ENCODE measurements around the gene PRDM5.

PRDM5 gene

GRCh38 chr4:120923207-120923522 lies 639 bp upstream of the PRDM5 start:
- H3K27ac ChIP-seq = no peak overlapping the region
- TF ChIP-seq CTCF (conservative IDR thresholded peaks at IDR 0.05) = no peak

DNA sequence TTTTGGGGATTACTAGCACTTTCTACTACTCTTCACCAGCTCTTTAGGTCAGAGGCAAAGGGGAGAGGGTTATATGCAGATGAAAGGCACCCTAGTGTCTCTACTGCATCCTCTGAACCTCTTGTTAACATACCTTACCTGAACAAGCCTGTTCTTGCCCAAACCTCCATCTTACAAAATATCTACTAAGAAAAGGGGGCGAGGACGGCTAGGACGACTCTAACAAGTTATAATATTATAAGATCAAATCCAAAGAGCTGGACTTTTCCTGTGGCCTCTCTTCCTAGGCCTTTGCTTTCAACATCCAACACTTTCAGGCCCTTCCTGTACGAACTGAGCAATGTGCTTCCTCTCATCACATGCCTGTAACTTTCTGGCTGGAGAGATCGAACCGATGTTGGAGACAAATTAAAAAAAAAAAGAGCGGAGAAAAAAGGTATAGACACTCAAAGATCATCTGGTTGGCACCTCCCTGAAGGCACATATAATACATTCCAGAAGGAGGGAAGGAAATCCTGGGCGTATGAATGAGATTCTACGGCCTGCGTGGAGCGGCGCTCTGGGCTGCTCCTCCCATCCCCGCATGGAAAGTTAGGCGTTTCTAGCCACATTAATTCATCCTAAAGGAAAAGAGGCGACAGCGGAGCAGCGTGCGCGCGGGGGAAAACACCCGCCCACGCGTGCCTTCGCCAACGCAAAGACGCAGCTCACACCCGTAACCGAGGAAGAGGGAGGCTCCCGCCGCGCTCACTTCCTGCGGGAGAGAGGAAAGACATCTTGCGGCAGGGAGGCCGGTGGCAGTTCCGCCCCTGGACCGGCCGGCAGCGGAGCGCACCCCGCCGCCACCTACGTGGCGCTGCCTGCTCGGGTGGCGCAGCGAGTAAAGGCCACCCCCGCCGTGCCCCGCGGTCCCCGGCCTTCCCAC lies 808 bp downstream of the PRDM5 start:
- H3K27ac ChIP-seq = no peak overlapping the region
- no peak for TF ChIP-seq CTCF (conservative IDR thresholded peaks at IDR 0.05)

- TF ChIP-seq CTCF (conservative IDR thresholded peaks at IDR 0.05) = no peak
Observed at GRCh38 chr4:120920666-120921065, 1.9 kb downstream of the PRDM5 start.

GRCh38 chr4:120919358-120919757 lies 3.2 kb downstream of the PRDM5 start:
- H3K27ac ChIP-seq = no peak overlapping the region
- TF ChIP-seq CTCF (conservative IDR thresholded peaks at IDR 0.05) = peak; percentile 25; the same call in 1 of the 2 replicates

More at GRCh38 chr4:120920666-120921065, 1.9 kb downstream of the PRDM5 start:
- no peak overlapping the region for H3K27ac ChIP-seq

DNA sequence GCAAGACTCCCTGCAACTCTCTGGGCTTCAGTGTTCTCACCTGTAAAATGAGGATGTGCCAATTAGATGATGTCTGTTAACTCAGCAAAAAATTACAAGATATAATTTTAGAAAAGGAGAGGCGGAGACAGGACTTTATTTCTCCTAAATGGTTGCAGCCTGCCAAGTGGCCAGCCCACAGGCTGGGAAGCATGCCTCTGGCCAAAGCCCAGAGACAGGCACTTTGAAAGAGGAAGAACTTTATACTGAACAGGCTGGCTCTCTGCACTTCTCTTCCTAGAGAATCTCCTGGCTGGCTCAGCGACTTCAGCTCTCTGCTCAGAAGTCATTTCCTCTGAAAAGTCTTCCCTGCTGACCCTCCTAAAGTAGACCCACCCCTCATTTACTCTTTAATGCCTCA lies 3.7 kb downstream of the PRDM5 start:
- no peak overlapping the region for H3K27ac ChIP-seq

DNA sequence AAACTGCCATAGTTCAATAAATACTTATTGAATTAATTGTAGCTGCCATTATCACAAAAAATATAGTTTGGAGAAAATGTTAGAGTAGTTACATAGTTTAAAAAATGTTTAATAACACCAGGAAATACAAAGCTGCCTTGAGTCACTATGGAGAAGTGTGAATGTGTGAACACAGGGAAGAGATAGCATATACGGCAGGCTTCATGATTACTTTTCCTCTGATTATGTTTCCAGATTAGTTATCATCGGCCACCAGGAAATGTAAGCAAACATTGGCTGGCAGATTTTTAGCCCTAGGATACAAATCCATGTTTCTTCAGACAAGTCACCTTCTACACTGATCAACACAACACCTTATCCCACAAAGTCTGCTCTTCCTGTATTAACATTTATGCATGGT lies 4.4 kb downstream of the PRDM5 start:
- H3K27ac ChIP-seq = no peak overlapping the region
- TF ChIP-seq CTCF (conservative IDR thresholded peaks at IDR 0.05) = no peak

More for the DNA sequence above, 3.7 kb downstream of the PRDM5 start:
- TF ChIP-seq CTCF (conservative IDR thresholded peaks at IDR 0.05) = no peak

GRCh38 chr4:120916937-120917336 lies 5.6 kb downstream of the PRDM5 start:
- no peak overlapping the region for H3K27ac ChIP-seq
- no peak for TF ChIP-seq CTCF (conservative IDR thresholded peaks at IDR 0.05)

All from VCaP (cell line).